GM12878 (cell line): ENCODE data around the gene MCMBP. TPM values are rescaled to one million over a fixed set of nuclear protein-coding genes. Genes with fewer than 3 reads are reported as not detected.

ENCODE experiments used
- BMI1 ChIP-seq: fragments of 450-650 bp; IDR thresholded peaks from 2 replicates; pipeline ENCODE4 v1.6.1; 2016; ENCODE audit warnings: mild to moderate bottlenecking, moderate library complexity, borderline replicate concordance
- CHD1 ChIP-seq: IDR thresholded peaks from 2 replicates; pipeline ENCODE4 v1.6.1; 2012; ENCODE audit warnings: low read depth, low read length, improper control_type of control experiment
- CHD2 ChIP-seq: IDR thresholded peaks from 2 replicates; pipeline ENCODE4 v1.6.1; 2011; ENCODE audit warnings: low read depth, low read length, improper control_type of control experiment, borderline replicate concordance
- EED ChIP-seq: sonication (generic); IDR thresholded peaks from 2 replicates; pipeline ENCODE4 v1.6.1; 2016; ENCODE audit warnings: antibody characterized with exemption, low read depth
- EP300 ChIP-seq, 2 experiments: fragments of 150-350 bp in 1 of 2; IDR thresholded peaks; 2 replicates each; pipeline ENCODE4 v1.6.1; 2011 to 2012; ENCODE audit warnings: low read depth in 2 of 2, low read length in 2 of 2, borderline replicate concordance in 1 of 2, improper control_type of control experiment in 1 of 2, inconsistent platforms in 1 of 2; ENCODE audit not compliant: control insufficient read depth in 1 of 2
- FOS ChIP-seq: IDR thresholded peaks from 3 replicates; pipeline ENCODE4 v1.6.1; 2011; ENCODE audit warnings: borderline replicate concordance; ENCODE audit not compliant: insufficient read length; ENCODE audit errors: extremely low read depth
- IKZF1 ChIP-seq: fragments of 450-650 bp; conservative IDR thresholded peaks from 2 replicates; pipeline ENCODE4 v1.6.1; 2017; ENCODE audit warnings: antibody characterized with exemption, mild to moderate bottlenecking
- KAT2A ChIP-seq: conservative IDR thresholded peaks from 2 replicates; pipeline ENCODE4 v1.6.1; 2011; ENCODE audit warnings: low read depth, low read length; ENCODE audit not compliant: control insufficient read depth
- MAX ChIP-seq: IDR thresholded peaks from 2 replicates; pipeline ENCODE4 v1.6.1; 2012; ENCODE audit warnings: low read depth, low read length, improper control_type of control experiment
- MYB ChIP-seq: fragments of 150-350 bp; IDR thresholded peaks from 2 replicates; pipeline ENCODE4 v1.6.1; 2014; ENCODE audit warnings: mild to moderate bottlenecking, low read depth, low read length, borderline replicate concordance
- MYC ChIP-seq: IDR thresholded peaks from 2 replicates; pipeline ENCODE4 v1.6.1; 2011; ENCODE audit warnings: mild to moderate bottlenecking, low read length, moderate library complexity, inconsistent platforms; ENCODE audit not compliant: insufficient read depth, insufficient replicate concordance, insufficient read length, severe bottlenecking
- NBN ChIP-seq: fragments of 450-650 bp; IDR thresholded peaks from 2 replicates; pipeline ENCODE4 v1.6.1; 2016
- NR2C1 ChIP-seq: fragments of 450-650 bp; IDR thresholded peaks from 2 replicates; pipeline ENCODE4 v1.6.1; 2017; ENCODE audit warnings: antibody characterized with exemption, mild to moderate bottlenecking, moderate library complexity
- PAX8 ChIP-seq: fragments of 450-650 bp; IDR thresholded peaks from 2 replicates; pipeline ENCODE4 v1.6.1; 2017; ENCODE audit warnings: mild to moderate bottlenecking, moderate library complexity
- POLR2A ChIP-seq: IDR thresholded peaks from 2 replicates; pipeline ENCODE4 v1.6.1; 2011; ENCODE audit warnings: low read depth, mild to moderate bottlenecking, low read length
- RBBP5 ChIP-seq: fragments of 200-600 bp; sonication (generic); conservative IDR thresholded peaks from 2 replicates; pipeline ENCODE4 v1.6.1; 2016
- RELA ChIP-seq: fragments of 450-650 bp; IDR thresholded peaks from 2 replicates; pipeline ENCODE4 v1.8.0; 2014; ENCODE audit warnings: borderline replicate concordance; ENCODE audit not compliant: partially characterized antibody
- SIN3A ChIP-seq: IDR thresholded peaks from 2 replicates; pipeline ENCODE4 v1.6.1; 2012; ENCODE audit warnings: low read depth, low read length, improper control_type of control experiment
- SRF ChIP-seq, 2 experiments: IDR thresholded peaks; 2 replicates each; pipeline ENCODE4 v1.6.1; 2011; ENCODE audit warnings: low read depth in 2 of 2, low read length in 2 of 2, mild to moderate bottlenecking in 1 of 2, moderate library complexity in 1 of 2
- STAT1 ChIP-seq: fragments of 450-650 bp; conservative IDR thresholded peaks from 2 replicates; pipeline ENCODE4 v1.6.1; 2014; ENCODE audit warnings: antibody characterized with exemption, mild to moderate bottlenecking
- SUZ12 ChIP-seq: fragments of 200-600 bp; sonication (generic); IDR thresholded peaks from one replicate; pipeline ENCODE4 v1.6.1; 2018; ENCODE audit warnings: antibody characterized with exemption, mild to moderate bottlenecking; ENCODE audit not compliant: unreplicated experiment
- TARDBP ChIP-seq: IDR thresholded peaks from 2 replicates; pipeline ENCODE4 v1.6.1; 2016; ENCODE audit warnings: borderline replicate concordance
- WRNIP1 ChIP-seq: IDR thresholded peaks from 2 replicates; pipeline ENCODE4 v1.6.1; 2011; ENCODE audit warnings: low read depth, low read length, improper control_type of control experiment, borderline replicate concordance
- polyA plus RNA-seq, 11 experiments: library from polyadenylated mRNA; depleted of rRNA in 4 of 11; unstranded in 6 of 11; stranded (reverse) in 5 of 11; fragments of >200 nt; fragmentation: Nextera tagmentation in 4 of 11; fragmentation: Illumina TruSeq in 1 of 11; extraction: Ambion mirVana in 4 of 11; extraction: Trizol in 1 of 11; gene quantifications; 1 replicate in 1 of 11; 2 replicates in 10 of 11; pipeline versions ENCODE4 v1.2.1 to v1.2.3, GENCODE V29; 2011 to 2016; ENCODE audit warnings: inconsistent platforms in 2 of 11, missing spikeins in 2 of 11, low read depth in 1 of 11
- total RNA-seq, 4 experiments: library from RNA; depleted of rRNA in 3 of 4; stranded (reverse); fragments of >200 nt in 3 of 4; fragmentation: Illumina TruSeq in 1 of 4; extraction: Trizol in 1 of 4; gene quantifications; 2 replicates each; pipeline versions ENCODE4 v1.2.1 to v1.2.3, GENCODE V29; 2013 to 2021
- TF ChIP-seq, protein P1 (sequence below): fragments of 450-650 bp; IDR thresholded peaks from 2 replicates; pipeline ENCODE4 v1.6.1; 2017; ENCODE audit warnings: mild to moderate bottlenecking, moderate library complexity
- TF ChIP-seq, protein P2 (sequence below): fragments of 450-650 bp; formaldehyde crosslinking; IDR thresholded peaks from 2 replicates; pipeline ENCODE4 v1.4.0; 2020; ENCODE audit warnings: mild to moderate bottlenecking, moderate library complexity

Gene MCMBP
- total and polyA plus RNA-seq, 10 of the 15 experiments (the other 5 are each of a cell fraction or from before 2014, with no cell fraction given): 7.6 to 93.1 (median 75.7) TPM

DNA sequence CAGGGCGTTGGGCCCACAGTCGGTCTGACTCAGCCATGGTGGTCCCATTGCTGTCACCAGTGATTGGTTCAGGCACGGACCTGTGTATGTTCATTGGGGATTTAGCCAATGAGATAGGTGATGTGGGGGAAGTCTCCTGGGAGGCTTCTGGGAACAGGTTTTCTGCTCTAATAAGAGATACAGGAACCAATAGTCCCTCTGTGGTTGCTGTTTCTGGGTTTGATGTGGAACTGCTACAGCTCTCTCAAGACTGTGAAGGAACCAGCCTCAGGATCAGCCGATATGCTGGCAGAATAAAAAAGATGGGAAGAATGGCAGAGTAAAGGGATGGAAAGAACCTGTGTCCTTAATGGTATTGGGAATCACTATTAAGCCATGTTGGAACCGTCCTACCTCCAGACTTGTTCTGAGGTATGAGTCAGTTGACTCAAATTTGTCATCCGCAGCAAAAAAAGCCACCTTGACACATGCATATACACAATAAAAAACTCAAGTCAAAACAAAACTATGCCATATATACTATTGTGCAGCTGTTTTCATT is 70.6 kb downstream of the MCMBP start (continued):
- TF ChIP-seq CHD2 (no peak), STAT1 (no peak), RELA (no peak), MYC (no peak), SIN3A (no peak), NR2C1 (no peak), IKZF1 (peak; percentile 71), BMI1 (no peak), SRF (IDR thresholded peaks at IDR 0.05; ENCODE audit: low read depth in 2 of 2, low read length in 2 of 2) (no peak), PAX8 (no peak), MAX (no peak), MYB (no peak), KAT2A (no peak), TARDBP (no peak), CHD1 (no peak), EP300 (IDR thresholded peaks at IDR 0.05; ENCODE audit: borderline replicate concordance in 1 of 2, control insufficient read depth in 1 of 2, low read depth in 2 of 2, low read length in 2 of 2) (peak; percentile 23 to 40; a peak in 2 of 4 replicates), POLR2A (no peak), EED (peak; percentile 73), SUZ12 (no peak), WRNIP1 (no peak), RBBP5 (no peak), NBN (0 out of 2 replicates have a peak, but pooled peaks have one; percentile 37), FOS (no peak)
- TF ChIP-seq, protein P1, sequence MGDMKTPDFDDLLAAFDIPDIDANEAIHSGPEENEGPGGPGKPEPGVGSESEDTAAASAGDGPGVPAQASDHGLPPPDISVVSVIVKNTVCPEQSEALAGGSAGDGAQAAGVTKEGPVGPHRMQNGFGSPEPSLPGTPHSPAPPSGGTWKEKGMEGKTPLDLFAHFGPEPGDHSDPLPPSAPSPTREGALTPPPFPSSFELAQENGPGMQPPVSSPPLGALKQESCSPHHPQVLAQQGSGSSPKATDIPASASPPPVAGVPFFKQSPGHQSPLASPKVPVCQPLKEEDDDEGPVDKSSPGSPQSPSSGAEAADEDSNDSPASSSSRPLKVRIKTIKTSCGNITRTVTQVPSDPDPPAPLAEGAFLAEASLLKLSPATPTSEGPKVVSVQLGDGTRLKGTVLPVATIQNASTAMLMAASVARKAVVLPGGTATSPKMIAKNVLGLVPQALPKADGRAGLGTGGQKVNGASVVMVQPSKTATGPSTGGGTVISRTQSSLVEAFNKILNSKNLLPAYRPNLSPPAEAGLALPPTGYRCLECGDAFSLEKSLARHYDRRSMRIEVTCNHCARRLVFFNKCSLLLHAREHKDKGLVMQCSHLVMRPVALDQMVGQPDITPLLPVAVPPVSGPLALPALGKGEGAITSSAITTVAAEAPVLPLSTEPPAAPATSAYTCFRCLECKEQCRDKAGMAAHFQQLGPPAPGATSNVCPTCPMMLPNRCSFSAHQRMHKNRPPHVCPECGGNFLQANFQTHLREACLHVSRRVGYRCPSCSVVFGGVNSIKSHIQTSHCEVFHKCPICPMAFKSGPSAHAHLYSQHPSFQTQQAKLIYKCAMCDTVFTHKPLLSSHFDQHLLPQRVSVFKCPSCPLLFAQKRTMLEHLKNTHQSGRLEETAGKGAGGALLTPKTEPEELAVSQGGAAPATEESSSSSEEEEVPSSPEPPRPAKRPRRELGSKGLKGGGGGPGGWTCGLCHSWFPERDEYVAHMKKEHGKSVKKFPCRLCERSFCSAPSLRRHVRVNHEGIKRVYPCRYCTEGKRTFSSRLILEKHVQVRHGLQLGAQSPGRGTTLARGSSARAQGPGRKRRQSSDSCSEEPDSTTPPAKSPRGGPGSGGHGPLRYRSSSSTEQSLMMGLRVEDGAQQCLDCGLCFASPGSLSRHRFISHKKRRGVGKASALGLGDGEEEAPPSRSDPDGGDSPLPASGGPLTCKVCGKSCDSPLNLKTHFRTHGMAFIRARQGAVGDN: peak; percentile 68
- TF ChIP-seq, protein P2, sequence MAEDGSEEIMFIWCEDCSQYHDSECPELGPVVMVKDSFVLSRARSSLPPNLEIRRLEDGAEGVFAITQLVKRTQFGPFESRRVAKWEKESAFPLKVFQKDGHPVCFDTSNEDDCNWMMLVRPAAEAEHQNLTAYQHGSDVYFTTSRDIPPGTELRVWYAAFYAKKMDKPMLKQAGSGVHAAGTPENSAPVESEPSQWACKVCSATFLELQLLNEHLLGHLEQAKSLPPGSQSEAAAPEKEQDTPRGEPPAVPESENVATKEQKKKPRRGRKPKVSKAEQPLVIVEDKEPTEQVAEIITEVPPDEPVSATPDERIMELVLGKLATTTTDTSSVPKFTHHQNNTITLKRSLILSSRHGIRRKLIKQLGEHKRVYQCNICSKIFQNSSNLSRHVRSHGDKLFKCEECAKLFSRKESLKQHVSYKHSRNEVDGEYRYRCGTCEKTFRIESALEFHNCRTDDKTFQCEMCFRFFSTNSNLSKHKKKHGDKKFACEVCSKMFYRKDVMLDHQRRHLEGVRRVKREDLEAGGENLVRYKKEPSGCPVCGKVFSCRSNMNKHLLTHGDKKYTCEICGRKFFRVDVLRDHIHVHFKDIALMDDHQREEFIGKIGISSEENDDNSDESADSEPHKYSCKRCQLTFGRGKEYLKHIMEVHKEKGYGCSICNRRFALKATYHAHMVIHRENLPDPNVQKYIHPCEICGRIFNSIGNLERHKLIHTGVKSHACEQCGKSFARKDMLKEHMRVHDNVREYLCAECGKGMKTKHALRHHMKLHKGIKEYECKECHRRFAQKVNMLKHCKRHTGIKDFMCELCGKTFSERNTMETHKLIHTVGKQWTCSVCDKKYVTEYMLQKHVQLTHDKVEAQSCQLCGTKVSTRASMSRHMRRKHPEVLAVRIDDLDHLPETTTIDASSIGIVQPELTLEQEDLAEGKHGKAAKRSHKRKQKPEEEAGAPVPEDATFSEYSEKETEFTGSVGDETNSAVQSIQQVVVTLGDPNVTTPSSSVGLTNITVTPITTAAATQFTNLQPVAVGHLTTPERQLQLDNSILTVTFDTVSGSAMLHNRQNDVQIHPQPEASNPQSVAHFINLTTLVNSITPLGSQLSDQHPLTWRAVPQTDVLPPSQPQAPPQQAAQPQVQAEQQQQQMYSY (CRISPR knock-in tag): no peak
